Activated gamma-delta T cell treated with Interleukin-2 at 50 U/mL for 16 hours (primary cell): ENCODE data around the gene COX15.
"Not testable (repeated sequence)": the region's sequence is repeated elsewhere in the genome, so short reads cannot be mapped to it uniquely, and the experiment has no call there.

Experiments used
- DNase-seq: peaks from one replicate; pipeline ENCODE4 v3.0.0-alpha.2; 2020

The COX15 gene

GRCh38 chr10:99732033-99732842, at the start of gene COX15, which contains the start of gene CUTC:
TSS of gene COX15 (minus strand) at chr10:99732127. CDS start at chr10:99732049, 78 bp downstream.
TSS of gene CUTC (plus strand) at chr10:99732234. CDS start at chr10:99732349, 115 bp downstream.
- peak; percentile 93 for DNase-seq

GRCh38 chr10:99779335-99779734, 47.4 kb upstream of the COX15 start:
- no peak for DNase-seq

DNA sequence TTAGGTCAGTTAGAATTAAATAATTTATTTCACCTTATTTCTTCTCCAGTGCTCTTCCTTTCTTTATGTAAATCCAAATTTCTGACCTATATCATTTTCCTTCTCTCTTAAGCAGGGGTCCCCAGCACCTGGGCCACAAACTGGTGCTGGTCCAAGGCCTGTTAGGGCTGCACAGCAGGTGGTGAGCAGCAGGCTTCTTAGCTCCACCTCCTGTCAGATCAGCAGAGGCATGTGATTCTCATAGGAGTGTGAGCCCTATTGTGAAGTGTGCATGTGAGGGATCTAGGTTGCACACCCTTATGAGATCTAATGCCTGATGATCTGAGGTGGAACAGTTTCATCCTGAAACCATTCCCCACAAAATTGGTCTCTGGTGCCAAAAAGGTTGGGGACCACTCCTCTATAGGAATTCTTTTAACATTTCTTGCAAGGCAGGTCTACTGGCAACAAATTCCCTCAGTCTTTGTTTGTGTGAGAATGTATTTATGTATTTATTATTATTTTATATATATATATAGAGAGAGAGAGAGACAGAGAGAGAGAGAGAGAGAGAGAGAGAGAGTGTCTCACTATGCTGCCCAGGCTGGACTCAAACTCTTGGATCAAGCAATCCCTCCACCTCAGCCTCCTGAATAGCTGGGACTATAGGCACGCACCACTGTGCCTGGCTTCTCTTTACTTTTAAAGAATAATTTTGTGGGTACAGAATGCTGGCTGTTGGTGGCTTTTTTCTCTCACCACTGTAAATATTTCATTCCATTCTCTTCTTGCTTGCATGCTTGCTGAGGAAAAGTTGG, 46.2 kb upstream of the COX15 start:
- no peak for DNase-seq

DNA sequence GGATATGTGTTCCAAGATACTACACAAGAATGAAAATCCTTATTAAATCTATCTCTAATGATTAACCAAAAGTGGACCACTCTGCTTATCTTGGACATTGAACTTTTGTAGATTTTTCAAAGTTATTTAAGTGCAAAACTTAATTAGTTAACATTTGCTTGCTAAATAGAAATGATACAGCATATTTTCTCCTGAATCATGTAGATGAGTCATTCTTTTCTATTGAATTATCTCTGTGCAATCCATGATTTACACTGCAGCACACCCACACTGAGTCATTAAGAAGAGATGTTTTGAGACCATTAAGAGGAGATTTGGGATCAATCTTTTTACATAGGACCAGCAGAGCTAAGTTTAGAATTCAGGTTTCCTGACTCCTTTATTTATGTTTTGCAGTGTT, 43.9 kb upstream of the COX15 start:
- DNase-seq, result no peak

GRCh38 chr10:99770408-99771045, 38.6 kb upstream of the COX15 start:
- no peak for DNase-seq

- no peak for DNase-seq
Measured at GRCh38 chr10:99769706-99770105, 37.8 kb upstream of the COX15 start.

DNA sequence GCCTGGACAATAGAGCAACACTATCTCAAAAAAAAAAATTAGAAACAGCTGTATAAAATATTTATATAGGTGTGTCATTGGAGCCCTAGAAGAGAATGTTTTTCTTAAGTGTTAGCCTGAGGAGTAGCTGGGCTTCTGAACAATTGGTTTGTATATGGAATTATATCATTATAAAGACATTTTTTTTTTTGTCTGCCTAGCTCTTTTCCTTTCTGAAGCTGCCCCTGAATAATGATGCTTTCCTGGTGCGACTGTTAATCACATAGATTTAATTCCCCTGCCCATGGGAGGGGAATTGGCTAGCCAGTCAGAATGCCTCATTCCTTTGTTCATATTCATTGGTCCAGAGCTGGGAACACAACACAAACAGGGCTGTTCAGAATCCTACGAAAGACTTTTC, 36.6 kb upstream of the COX15 start:
- DNase-seq, result no peak

- DNase-seq, result no peak
Measured at GRCh38 chr10:99767901-99768300, 36.0 kb upstream of the COX15 start.

DNA sequence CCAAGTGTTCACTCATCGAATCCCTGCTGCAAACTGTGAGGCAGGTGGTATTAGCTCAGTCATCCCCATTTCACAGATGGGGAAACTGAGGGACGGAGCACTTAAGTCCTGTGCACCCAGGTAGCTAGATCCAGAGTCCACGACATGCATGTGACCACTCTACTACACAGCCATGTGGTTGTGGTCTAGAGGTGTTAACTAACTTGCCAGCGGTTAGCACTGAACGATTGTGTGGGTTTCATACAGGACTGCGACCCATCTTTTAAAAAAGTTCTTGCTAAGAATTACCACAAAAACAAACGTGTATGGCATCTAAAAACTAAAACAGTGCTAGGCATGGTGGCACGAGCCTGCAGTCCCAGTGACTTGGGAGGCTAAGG, 34.4 kb upstream of the COX15 start:
- DNase-seq, result no peak

- DNase-seq, result no peak
Measured at GRCh38 chr10:99765672-99766301, 33.9 kb upstream of the COX15 start.

DNA sequence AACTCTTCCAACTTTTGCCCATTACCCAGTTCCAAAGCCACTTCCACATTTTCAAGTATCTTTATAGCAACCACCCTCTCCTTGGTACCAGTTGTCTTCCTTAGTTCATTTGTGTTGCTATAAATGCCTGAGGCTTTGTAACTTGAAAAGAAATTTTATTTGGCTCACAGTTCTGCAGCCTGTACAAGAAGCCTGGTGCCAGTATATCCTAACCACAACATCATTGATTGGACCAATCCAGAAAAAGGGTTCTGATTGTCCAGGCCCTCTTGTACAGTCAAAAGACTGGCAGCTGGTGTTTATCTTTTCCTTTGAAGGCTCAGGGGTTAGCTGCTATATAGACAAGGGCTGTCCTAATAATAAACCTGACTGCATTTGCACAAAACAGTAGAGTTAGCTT, 29.4 kb upstream of the COX15 start:
- DNase-seq, result no peak

- no peak for DNase-seq
Measured at GRCh38 chr10:99760321-99760720, 28.4 kb upstream of the COX15 start.

- DNase-seq, result no peak
Measured at GRCh38 chr10:99758211-99758891, 26.4 kb upstream of the COX15 start.

DNA sequence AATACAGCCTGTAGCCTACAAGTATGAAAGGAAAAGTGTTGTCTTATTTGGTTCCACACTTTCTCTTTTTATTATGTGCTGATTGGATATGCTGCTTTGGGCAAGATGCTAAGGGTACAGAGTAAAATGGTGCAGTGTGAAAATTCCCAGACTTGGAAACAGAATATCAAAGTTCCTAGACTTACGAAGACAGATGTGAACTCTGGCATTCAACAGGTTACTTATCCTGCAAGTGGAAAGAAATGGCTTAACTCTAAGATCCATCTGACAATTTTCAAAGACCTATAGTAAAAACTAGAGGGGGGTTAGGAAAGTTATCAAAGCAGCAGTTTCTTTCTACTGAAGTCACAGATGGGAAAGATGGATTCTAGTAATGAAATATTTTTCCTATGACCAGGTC, 24.2 kb upstream of the COX15 start:
- DNase-seq, result no peak

GRCh38 chr10:99754670-99755069, 22.7 kb upstream of the COX15 start:
- no peak for DNase-seq

DNA sequence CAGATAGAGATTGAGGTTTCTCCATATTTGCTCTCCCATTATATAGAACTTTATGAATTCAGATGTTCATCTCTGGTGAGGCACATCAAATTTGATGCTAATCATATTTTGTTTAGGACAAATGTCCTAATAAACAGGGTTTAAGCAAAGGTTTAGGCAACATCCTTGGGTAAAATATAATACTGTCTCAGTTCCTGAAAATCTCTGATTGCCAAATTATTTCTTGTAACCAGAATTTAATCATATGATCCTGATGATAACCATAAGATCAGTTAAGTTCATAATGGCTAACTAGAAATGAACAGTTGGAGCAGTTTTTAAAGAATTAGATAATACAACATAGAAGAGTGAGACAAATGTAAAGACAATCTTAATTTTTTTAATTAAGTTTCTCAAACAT, 18.7 kb upstream of the COX15 start:
- DNase-seq, result no peak

- no peak for DNase-seq
Measured at GRCh38 chr10:99748823-99749451, 17.0 kb upstream of the COX15 start.

GRCh38 chr10:99746166-99746565, 14.2 kb upstream of the COX15 start:
- not testable (repeated sequence) for DNase-seq

DNA sequence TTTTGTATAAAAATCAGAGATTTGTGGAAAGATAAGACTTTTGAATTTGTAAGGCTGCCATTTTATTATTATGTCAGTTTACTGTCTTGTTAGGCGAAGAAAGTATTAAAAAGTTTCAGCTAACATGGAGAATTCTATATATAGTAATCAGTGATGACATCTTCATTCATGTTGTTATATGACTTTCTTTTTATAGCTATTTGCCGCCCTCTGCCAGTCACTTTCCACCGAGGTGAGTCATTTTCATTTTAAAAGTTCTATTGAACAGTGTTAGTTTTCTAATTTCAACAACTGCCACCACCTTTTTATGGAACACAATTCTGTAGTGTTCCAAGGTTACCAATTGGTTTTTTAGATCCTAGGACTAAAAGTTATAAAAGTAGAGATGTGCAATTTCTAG, 11.9 kb upstream of the COX15 start:
- no peak for DNase-seq

DNA sequence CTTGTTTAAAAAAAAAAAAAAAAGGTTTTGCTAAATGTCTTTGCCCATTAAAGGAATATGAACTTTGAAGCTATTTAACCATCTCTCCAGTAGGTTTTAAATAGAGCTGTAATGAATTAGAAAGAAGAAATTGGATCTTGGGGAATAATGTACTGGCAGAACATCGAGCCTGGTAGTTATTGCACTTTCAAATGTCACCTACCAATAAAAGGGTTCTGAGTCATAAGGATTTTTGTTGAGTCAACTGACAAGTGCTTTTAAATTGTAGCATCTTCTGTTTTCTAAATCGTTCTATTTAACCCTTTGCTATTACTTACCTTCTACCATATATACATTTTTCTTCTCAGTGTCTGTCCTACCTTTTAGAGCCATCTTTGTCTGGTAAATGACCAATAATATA, 10.8 kb upstream of the COX15 start:
- no peak for DNase-seq

DNA sequence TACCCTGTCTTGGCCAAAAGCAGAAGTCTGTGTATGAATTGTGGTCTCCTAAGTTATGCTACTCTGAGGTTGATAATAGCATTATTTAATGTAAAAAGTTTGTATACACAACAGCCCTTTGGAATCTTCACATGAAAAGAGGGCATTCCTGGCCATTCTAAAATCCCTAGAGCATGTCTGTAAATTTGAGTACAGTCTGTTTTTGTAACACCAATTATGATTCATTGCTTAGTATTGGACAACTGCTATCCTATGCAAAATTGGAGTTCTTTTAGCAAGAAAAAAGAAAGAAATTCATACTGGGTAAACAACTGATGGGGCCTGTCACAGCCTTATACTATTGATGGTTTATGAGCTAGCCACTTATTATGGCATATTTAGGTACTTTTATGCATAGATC, 10.3 kb upstream of the COX15 start:
- no peak for DNase-seq

DNA sequence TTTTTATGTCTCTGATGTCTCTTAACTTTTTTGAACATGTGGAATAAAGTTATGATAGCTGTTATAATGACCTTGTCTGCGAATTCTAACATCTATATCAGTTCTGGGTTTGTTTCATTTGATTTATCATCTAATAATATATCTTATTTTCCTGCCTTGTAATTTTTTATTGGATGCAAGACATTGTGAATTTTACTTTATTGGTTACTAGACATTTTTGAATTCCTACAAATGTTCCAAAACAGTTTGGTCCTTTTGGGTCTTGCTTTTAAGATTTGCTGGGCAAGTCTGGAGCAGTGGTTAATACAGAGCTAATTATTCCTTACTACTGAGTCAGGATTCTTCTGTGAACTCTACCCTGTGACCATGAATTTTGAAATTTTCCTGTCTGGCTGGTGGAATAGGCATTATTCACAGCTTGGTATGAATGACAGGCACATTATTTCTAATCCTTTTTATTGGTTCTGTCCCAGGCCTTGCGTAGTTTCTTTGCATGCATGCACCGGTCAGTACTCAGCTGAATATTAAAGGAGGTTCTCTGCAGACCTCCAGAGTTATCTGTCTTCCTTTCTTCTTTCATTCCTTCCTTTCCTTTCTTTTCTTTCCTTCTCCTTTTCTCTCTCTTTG, 9.1 kb upstream of the COX15 start:
- DNase-seq, result no peak
